GM21529 (cell line): ENCODE data around the gene MEX3D.
"Not testable (repeated sequence)": the region's sequence is repeated elsewhere in the genome, so short reads cannot be mapped to it uniquely, and the experiment has no call there.

ENCODE experiments used
- ATAC-seq: cut with Tn5 transposase; IDR thresholded peaks from one replicate; pipeline ENCODE4 v1.9.1; 2021; ENCODE audit not compliant: unreplicated experiment

MEX3D gene

DNA sequence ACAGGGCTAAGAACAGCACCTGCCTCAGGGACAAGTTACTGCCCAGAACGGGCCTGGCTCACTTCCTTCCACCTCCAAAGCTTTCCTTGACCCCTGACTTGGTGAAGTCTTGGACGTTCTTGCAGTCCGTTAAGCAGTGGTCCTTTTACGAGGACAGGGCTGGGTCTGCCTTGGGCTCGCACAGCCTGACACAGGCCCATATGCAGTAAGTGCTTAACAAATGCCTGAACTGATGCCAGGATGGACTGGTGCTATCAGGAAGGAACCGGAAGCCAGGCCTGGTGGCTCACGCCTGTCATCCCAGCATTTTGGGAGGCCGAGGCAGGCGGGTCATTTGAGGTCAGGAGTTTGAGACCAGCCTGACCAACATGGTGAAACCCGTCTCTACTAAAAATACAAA is 46.1 kb downstream of the MEX3D start:
- no peak for ATAC-seq

DNA sequence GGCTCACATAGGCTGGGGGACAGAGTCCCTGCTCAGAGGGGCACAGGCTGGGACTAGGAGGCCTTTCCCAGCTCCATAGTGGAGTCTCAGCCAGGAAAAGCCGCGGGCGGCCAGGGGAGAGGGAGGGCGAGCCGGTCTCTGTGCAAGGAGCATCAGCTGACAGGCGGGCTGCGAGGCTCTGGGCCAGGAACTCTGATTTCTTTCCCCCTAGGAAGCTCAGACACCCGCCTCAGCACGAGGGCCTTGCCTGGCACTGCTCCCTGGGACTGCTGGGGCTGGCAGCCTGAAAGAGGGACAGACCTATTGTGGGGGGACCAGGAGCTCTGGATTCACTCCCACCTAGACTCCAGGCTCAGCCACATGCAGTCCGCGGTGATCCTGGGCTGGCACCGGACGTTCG is 46.5 kb downstream of the MEX3D start:
- no peak for ATAC-seq

DNA sequence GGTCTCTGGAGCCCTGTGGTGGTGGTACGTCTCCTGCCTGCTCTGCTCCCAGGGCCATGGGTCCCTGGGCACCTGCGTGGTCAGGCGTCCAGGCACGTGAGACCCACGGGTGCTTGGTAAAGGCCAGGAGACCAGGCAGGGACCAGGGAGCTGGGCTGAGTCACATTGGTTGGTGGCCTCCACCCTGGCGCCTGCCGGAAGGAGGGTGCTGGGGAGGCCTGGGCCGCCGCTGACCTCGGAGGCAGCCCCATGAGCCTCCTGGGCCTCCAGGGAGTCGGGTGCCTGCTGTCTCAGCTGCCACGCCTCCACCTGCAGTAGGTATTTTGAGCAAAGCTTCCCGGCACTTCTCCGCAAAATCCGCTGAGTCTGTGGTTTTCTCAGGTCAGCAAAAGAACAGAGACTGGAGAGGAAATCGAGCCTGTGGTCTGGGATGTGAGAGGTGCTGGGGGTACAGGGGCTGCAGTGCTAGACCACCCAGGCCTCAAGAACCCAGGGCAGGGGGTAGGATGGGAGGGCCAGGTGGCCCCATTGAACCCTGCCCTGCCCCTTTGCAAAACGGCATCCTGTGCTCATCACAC is 47.8 kb downstream of the MEX3D start:
- no peak for ATAC-seq

DNA sequence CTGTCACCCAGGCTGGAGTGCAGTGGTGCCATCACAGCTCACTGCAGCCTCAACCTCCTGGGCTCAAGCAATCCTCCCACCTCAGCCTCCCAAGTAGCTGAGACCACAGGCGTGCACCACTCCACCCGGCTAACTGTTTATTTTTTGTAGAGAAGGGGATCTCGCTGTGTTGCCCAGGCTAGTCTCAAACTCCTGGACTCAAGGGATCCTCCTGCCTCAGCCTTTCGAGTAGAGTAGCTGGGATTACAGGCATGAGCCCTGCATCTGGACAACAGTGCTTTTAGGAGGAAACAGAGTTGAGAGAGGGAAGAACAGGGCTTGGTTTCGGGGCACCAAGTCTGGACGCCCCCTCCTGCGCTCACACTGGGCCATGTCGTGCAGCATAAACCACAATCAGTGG is 48.3 kb downstream of the MEX3D start:
- ATAC-seq, result not testable (repeated sequence)

DNA sequence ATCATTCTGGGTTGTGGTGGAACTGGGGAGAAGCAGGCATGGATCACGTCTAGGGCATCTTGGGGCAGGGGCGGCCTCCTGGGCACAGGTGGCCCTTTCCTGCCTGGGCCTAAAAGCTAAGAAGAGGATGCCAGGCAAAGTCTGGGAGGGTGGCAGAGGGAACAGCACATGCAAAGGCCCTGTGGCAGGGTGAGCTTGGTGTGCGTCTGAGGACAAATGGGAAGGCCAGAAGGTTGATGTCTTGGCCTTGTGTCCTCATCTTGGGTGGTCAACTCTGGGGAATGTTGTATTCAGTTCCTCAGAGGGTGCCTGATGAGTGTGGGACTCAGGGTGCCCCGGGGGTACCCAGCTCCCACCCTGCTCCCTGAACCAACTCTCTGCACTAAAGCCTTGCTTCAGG is 49.7 kb downstream of the MEX3D start:
- ATAC-seq, result no peak

DNA sequence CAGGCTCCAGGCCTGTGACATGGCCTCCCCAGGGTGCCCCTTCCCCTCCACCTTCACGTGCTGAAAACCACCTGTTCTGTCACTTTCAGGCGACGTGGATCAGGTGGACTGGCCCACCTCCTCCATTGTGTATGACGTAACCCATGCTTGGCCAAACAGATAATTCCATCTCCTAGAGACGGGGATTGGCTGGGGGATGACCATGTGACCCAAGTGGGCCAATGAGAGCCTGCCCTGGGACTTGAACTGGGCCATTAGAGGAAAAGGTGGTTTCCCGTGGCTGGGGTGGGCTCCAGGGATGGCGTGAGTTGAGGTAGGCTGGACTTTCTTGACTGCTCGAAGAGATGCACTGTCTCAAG is 51.8 kb downstream of the MEX3D start:
- ATAC-seq, result no peak

DNA sequence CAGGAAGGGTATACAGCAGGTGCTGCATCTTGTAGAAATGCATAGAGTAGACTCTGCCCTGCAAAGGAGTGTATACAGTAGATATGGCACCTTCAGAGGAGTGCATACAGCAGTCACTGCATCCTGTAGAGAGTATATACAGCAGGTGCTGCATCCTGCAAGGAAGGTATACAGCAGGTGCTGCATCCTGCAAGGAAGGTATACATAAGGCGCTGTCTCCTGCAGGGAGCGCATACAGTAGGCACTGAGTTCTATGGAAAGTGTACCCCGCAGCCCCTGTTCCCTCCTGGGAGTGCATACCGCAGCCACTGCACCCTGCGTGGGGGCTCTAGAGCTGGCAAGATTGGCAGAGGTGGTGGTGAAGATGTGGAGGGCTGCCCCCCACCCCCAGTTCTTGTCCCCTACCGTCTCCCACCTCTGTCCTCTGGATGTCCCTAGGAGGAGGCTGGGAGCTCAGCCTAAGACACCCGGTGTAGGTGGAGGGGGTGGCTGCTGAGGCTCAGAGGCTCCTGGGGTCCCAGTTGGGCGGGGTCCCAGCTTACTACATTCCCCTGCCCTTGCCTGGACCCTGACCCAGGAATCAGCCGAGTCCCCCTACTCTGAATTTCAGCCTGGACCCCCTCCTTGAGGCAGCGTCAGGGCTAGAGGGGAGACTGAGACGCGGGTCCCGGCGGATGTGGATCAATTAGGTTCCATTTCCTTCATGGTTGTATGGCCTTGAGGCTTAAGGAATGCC is 53.0 kb downstream of the MEX3D start:
- no peak for ATAC-seq

DNA sequence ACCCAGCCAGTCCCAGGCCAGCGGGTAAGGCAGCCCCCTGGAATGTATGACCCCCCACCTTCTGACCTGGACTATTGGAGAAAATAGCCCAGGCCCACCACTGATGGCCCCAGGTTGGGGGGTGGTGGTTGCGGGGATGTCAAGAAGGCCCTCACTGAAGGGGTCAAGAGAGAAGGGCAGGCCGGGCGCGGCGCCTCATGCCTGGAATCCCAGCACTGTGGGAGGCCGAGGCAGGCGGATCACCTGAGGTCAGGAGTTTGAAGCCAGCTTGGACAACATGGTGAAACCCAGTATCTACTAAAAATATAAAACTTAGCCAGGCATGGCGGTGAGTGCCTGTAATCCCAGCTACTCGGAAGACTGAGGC is 53.8 kb downstream of the MEX3D start:
- ATAC-seq, result no peak

DNA sequence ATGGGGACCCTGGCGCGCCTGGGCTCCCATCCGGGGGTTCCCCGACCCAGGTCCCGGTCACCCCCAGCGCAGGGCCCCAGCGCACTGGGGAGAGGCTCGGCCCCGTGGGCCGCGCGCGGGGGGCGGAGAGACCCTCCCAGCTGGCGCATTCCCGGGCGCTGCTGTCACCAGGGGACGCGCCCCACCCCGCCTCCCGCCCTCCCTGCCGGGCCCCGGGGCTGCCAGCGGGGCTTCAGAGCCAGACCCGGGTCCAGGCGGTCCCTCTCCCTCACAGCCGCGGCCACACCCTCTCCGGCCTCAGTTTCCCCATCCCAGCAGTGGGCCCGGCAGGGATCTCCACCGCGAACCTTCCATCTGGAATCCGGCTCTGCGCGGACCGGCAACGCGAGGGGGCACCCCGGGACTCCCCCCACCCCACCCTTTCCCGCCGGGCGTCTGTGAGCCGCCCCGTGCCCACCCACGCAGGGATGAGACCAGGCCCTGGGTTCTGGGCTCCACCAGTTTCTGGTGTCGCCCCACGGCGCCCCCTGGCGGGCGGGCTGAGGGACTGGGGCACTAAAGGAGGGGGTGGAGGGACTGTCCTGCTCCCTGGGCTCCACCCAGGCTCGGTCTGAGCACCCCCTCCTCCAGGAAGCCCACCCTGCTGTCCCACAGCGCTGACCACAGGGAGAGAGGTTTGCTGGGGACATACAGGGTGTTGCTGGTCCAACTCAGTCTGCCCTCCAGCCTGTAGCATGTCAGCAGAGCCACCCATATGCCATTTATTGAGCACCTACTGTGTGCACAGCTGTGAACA is 54.4 kb downstream of the MEX3D start:
- no peak for ATAC-seq

DNA sequence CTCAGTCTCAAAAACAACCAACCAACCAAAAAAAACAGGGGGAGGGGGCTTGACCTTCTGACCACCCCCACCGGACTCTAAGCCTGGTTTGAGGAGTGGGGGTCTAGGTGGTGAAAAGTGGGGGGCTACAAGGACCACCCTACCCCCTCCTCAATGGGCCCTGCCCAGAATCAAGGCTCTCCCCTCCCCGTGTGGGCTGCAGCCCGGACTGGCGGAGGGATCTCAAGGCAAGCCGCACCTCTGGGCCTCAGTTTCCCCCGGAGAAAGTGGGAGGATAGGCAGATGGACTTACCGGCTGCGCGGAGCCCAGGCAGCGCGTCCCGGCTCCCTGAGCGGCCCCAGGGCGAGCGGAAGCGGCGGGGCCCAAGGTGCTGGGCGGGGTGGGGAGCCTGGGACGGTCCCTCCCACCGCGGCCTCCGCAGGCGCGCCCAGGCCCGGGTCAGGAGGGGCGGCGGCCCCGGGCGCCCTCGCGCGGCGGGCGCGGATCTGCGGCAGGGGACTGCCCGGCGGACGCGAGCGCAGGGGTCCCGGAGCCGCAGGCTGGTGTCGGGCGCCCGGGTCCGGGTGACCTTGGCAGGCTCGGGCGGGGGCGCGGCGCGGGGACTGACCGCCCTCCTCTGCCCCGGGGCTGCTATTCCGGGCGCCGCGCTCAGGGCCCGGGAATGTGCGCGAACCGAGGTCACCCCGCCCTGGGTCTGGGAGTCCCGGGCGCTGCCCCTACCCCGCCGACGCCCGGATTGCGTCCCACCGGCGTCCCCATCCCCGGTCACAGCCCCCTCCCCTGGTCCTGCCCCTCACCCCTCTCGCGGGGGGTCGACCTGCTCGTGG is 55.2 kb downstream of the MEX3D start, which contains the start of gene ADAMTSL5:
Gene ADAMTSL5 (minus strand): TSS at position 349 of the 828 bp plus-strand sequence. CDS start 2,076 bp downstream, outside the sequence.
- no peak for ATAC-seq

DNA sequence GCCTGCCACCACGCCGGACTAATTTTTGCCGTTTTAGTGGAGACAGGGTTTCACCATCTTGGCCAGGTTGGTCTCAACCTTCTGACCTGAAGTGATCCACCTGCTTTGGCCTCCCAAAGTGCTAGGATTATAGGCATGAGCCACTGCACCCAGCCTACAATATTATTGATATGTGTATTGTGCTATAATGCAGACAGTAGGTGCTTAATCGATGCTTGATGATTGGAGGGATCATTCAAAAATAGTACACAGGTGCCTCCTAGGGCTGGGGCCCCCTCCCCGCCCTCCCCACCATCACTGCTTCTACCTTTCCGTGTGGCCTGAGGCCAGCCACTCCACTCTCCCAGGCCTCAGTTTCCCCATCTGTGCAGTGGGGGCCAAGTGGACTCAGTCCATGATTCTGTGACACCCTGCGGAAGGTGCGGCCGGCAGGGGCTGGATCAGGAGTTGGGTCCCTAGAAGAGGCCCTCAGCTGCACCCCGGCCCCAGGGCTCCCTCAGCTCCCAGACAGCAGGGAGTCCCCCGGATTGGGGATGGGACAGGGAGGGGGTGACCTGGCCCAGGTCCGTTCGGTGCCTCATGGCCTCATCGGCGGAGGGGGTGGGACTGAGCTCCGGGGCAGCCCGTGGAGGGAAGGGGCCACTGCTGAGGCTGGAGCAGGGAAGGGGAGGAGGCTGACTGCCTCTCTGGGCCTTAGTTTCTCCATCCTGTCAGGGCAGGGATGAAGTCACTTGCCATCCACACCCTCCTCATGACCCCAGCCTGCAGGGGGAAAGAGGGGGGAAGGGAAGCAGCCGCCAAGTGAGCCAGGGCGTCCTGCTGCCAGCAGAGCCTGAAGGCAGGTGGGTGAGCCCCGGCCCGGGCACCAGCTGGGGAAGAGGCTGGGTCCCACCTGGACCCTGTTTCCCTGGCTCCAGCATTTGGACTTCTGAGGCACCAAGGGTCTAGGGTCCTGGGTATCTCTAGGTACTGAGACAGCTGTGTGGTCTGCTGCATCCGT is 56.5 kb downstream of the MEX3D start:
- ATAC-seq, result no peak

DNA sequence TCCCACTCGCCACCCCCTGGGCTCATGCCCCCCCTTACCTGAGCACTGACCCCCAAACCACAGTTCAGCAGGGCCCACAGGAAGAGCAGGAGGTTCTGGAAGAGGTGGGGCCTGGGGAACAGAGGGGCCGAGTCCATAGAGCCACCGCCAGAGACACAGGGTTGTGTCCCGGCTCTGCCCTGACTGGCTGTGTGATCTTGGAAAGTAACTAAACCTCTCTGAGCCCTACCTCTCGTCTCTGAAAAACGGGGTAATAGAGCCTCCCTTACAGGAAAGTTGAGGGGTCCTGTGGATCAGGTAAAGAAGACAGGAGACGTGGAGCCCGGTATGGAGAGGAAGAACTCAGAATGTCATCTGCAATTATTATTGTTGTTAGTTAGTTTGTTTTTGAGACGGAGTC is 57.3 kb downstream of the MEX3D start:
- ATAC-seq, result no peak

DNA sequence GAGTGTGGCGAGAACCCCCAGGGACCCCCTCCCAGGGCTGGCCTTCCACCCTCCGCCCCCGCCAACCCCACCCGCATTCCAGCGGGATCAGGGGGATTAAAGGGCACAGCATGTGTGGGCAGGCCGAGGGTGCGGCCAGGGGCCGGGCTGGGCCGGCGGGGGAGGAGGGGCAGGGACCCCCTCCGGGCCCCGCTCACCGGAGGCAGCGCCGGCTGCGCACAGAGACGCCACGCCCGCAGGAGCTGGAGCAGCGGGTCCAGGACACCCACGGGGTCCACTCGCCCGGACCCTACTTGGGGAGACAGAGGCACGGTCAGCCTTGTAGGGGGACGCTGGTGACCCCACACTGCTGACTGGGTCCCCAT is 57.7 kb downstream of the MEX3D start:
- no peak for ATAC-seq

DNA sequence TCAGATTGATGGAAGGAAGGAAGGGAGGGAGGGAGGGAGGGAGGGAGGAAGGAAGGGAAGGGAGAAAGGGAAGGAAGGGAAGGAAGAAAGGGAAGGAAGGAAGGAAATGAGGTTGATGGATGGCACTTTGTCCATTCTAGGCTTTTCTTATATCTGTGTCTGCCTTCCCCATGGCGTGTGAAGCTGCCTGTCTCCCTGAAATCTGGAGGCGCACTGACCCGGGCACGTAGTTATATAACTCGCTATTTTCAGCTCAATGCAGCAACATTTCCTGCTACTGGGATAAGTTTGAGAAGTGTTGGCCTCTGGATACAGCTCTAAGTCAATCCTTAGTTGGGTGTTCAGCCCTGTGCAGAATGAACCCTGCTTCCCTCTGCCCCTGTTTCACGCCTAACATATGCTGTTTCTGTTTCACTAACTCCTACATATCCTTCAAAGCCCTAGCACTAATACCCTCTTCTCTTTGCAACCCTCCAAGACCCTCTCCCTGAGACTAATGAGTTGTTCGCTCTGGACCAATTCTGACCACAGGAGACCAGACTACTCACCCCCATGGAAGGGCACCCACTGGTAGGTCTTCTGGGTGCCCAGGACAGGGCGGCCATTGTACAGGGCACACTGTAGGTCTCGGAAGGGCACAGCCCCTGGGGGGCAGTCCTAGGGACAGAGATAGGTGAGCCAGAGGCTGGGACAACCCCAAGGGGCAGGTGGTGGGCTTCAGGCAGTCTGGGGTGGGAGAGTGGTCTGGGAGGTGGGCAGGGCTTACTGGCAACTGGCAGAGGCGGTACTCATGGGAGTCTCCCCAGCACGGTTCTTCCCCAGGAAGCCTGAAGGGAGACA is 58.3 kb downstream of the MEX3D start:
- ATAC-seq, result no peak

DNA sequence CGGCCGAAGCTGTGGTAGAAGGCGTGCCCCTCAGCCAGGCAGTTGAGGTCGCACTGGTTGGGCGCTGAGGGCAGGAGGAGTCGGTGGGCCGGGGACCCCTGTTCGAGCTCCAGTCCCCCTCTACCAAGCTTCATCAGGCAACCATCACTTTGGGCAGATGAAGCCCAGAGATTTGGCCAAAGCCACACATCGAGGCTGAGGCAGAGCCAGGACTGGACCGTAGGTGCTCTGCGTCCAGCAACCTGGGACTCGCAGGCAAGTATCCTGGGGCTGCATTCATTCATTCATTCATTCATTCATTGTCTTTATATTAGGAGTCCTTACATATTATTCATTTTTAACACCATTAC is 59.6 kb downstream of the MEX3D start:
- no peak for ATAC-seq

DNA sequence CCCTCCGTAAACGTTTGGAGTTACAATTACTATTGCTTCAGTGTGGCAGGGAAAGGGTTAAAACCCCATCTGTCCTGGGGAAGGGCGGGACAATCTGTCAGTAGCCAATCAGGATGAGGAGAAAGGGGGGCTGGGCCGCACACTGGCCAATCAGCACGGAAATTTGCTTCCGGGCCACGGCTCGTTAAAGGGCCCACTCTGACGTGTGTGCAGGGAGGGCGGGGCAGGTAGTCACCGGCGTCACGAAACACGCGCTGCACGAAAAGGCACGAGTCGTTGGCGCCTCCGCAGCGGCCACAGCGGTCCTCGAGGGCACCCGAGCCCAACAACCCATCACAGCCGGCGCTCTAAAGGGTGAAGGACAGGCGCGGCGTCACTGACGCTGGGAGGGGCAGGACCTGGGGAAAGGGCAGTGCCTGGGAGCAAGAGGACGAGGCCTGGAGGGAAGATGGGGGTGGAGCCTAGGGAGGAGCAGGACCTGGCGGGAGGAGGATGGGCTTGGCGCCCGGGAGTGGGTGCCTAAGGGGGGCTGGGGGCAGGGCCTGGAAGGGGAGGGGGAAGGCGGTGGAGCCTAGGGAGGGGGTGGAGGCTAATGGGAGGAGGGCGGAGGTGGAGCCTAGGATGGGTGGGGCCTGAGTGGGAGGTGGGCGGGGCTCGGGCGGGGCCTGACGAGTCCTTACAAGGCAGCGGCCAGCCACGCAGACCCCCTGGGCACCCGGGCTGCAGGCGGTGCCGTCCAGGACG is 60.2 kb downstream of the MEX3D start:
- no peak for ATAC-seq

DNA sequence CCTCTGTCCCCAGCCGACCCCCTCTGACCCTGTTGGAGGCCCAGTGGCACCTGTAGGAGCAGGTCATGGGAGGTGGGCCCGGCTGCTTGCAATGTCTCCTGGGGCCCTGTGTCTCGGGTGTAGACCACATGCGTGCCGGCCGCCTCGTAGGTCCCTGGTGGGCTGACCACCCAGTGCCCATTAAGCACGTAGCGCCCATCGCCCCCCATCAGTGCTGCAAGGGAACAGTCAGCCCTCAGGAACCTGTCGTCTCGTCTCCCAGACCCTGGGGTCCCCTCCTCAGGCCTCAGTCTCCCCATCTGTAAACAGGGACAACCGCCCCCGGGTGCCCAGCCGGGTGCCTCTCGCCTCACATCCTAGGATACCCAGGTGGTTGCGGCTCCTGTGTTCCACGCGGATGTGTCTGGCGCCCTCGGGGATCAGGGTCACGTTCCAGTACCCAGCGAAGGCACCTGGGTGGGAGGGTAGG is 60.9 kb downstream of the MEX3D start:
- ATAC-seq, result no peak

DNA sequence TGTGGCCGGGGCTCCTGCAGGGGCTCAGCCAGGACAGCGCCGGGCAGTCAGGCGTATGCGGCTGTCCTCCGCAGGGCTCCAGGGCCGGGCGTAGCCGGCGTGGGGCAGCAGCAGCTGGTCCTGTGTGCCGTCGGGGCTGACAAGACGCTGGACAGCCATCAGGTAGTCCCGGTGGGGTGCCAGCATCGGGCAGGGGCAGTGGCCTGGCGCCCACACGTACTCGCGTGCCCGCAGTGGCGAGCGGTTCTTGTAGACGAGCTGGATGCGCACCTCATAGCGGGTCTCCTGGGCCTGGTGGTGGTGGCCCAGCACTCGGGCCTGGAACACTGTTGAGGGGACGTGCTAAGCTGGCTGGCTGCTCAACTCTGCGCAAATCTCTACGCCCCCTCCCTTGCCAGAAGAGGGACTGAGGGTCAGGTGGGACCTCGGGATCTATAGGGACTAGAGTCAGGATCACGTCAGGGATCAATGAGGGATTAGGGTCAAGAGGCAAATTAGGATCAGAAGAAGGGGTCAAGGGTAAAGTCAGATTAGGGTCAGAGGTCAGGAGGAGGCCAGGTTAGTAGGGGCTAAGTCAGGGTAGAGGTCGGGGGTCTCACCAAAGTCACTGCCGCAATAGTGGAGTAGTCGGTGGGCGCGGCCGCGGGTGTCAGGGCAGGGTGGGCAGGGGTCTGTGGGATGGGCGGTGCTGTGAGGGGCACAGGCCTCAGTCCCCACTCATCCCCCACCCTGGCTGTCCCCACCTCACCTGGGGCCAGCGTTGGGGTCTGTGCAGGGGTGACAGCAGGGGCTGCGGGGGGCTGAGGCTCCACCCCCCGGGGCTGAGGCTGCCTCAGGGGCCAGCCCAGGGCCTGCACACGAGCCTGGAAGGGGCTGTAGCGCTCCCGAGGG is 61.9 kb downstream of the MEX3D start:
- no peak for ATAC-seq
